Effector CD8-positive, alpha-beta T cell (primary cell): ENCODE results near the gene MTFP1.
"Not testable (repeated sequence)": the region's sequence is repeated elsewhere in the genome, so short reads cannot be mapped to it uniquely, and the experiment has no call there.

ENCODE experiments used
- DNase-seq: peaks from one replicate; lab custom pipeline; 2025; lab: John Stamatoyannopoulos, UW
- total RNA-seq, 4 experiments: gene quantifications; one replicate each; lab custom pipeline; 2026; lab: John Stamatoyannopoulos, UW

MTFP1 gene, protein sequence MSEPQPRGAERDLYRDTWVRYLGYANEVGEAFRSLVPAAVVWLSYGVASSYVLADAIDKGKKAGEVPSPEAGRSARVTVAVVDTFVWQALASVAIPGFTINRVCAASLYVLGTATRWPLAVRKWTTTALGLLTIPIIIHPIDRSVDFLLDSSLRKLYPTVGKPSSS
- 1.8 to 5.1 (median 3.6) reads per million in 4 experiments for total RNA-seq

DNA sequence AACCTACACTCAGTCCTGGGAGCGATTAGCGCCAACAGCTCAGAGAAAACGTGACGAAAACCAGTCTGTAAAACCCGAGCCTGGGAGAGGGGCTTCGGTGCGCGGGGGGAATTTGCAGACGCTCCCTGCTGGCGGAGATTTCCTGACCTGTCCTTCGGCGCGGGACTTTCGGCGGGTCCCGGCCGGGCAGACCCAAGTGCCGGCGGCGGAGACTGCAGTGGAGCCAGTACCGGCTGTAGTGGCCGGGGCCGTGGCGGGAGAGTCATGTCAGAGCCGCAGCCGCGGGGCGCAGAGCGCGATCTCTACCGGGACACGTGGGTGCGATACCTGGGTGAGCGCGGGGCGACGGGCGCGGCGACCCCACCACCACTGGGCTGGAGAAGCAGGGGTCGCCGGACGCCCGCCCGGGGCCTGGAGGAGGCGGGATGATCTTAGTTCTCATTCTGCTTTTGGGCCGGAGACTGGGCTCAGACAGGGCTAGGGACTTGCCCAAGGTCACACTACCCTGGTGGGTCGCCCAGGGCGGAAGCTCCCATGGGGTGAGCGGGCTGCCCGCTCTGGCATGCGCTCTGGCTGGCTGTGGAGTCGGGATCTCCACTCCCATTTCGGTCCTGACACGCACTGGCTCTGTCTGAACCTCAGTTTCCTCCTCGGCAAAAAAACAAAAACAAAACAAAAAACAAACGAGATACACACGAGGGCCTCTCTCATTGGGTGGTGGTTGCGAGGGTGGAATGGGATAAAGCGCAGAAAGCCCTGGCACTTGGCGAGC is at the start of gene MTFP1:
Gene MTFP1 (plus strand): TSS at position 153 of the 772 bp plus-strand sequence. CDS start 112 bp downstream, at position 265.
- no peak for DNase-seq

DNA sequence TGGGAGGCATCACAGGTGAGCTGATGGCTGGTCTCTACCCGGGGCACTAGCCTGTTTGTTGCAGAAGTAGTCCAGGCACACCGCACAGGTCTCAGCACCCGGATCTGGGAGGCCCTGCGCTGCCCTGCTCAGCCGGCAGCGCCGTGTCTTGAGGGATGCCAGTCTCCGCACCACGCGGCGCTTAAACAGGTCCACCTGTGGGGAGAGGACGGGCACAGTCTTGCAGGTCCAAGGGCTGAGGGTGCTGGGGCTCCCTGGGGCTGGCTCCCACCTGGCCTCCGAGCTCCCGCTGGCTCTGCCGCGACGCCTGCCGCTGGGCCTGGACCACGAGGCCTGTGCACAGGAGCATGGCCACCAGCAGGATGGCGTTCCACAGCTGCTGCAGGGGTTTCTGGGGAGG is 45.6 kb upstream of the MTFP1 start:
- DNase-seq: no peak

DNA sequence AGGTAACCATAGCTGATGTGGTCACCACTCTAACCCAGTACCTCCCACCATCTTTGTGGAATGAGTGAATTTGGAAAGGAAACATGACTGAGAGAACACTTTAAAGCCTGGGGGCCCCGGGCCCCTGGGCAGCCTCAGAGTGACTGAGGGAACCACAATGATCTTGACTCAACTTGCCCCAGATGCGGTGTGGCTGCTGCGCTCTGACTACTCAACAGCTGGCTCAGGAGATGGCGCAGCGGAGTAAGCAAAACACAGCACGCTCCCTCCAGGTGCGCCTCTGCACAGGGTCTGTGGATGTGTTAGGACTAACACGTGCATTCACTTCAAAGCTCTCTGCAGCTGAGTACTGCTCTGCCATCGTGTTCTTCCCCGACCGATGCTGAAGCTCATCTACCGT is 44.3 kb upstream of the MTFP1 start:
- DNase-seq: no peak

DNA sequence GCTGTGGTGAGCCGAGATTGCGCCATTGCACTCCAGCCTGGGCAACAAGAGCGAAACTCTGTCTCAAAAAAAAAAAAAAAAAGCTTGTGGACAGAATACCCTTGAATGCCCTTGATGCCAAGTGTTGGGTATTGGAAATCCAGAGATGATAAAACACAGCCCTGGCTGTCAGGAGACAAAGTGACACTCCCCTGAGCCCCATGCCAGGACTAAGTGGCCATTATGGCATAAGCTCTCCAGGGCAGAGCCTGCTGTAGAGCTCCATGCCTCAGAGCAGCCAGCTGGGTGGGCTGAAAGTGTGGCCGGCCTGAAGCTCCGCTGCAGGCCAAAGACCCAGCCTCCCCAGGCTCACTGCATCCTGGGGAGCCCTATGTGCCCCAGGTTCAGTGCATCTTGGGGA is 43.2 kb upstream of the MTFP1 start:
- DNase-seq: no peak

DNA sequence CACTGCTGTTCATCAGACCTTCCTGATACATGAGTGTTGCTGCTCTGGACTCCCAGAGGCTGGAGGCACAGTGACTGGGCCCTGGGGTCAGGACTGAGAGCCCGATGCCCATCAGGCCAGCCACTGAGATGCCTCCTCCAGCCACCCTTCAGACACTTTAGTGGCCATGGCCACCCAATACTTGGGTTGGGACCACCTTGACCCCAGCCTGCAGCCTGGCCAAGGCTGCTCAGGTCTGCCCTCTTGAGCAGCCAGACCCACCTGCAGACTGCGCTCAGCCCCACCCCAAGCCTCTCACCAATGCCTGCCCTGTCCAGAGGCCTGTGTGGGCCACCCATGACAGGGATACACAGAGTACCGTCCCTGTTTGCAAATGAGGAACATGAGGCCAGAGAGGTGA is 42.5 kb upstream of the MTFP1 start:
- no peak for DNase-seq

DNA sequence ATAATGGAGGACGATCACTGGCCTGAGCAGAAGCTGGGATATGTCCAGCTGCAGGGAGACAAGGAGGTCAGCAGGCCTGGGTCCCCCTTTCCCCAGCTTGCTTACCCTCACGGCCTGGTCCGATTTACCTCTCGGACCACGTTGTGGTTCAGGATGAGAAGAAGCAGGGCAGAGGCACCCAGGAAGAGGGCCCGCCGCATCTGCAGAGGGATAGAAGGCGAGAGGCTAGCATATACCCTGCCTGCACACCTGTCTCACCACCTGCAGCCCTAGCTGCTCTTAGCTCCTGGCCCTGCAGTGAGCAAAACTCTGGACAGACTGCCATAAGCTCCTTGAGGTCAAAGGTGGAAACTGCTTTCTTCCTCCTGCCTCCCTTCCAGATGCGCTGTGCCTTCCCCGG is 39.6 kb upstream of the MTFP1 start:
- DNase-seq: no peak

DNA sequence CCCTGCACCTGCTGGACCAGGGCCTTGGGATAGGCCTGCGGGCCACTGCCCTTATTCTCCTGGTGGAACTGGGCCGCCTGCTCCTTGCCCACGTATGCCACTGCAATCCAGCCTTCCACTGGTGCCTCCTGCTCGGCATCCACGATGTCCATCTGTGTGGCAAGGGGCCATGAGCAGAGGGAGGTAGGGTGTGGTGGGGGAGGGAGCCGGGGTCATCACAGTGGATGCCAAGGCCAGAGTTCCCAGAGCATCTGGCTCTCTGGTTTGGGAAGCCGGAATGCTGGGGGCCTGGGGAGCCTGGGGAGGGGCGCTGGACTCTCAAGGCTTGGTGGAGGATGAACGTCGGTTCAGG is 39.0 kb upstream of the MTFP1 start:
- DNase-seq: no peak

DNA sequence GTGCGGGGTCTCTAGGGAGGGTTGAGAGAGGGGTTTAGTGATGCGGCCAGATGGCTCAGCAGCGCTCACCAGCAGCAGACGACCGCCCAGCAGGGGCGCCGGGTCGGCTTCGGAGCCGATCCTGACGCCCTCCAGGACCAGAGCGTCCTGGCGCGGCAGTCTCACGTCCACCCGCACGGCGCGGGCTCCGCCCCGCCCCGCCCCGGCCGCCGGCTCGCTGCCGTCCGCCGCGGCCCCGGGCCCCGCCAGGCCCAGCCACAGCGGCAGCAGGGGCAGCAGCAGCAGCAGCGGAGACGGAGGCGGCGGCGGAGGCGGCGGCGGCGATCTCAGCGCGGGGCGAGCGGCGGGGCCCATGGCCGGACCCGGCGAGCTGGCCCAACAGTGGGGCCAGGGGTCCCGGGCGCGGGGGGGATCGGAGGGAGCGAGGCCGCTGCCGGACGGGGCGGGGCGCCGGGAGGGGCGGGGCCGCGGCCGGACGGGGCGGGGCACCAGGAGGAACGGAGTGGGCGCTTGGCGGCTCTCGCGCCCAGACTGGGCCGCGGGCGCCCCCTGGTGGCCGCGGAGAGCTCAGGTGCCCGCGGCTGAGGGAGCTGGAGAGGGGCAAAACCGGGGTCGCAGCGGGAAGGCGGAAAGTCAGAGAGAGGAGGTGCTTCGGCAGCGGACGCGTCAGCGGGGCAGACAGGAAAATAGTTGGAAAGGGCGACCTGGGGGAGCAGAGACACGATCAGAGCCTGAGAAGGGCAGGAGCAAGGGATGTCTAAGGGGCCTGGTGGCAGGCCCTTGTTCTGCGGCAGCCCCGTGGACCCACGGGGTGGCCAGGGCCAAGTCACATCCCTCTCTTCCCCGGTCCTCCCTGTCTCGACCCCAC is 38.4 kb upstream of the MTFP1 start, which contains the start of gene RNF215:
Gene RNF215 (minus strand): TSS at position 452 of the 868 bp plus-strand sequence. CDS start 98 bp downstream, at position 354.
- DNase-seq: peak; percentile 69

DNA sequence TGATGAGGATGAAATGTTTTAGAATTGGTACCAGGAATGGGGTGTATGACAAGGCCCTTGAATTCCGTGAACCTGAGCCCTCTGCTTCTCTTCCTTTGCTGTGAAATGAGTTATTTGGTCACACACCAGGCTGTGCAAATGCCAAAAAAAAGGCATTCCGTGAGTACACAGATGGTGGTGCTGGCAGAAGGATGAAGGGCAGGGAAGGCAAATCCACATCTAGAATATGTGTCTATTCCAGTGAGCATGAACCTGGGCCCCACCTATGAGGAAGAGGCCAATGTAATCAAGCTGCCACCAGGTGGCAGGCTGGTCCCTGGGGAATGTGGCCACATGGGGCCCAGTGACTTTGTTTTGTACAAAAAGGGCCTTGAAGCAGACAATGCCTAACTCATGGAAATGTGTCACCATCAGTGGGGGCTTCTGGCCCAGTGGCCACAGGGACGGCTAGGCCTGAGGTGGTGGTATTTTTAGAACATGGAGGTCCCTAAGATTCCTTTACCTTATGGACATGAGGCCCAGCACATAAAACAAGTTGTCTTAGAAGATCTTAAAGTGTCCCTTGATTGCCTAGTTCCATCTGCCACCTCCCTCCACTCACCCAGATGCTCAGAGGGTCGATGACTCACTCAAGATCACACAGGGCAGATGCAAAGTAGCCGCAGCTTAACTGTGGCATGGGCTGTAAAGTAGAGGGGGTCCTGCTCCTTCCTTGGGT is 34.4 kb upstream of the MTFP1 start:
- peak; percentile 70 for DNase-seq

DNA sequence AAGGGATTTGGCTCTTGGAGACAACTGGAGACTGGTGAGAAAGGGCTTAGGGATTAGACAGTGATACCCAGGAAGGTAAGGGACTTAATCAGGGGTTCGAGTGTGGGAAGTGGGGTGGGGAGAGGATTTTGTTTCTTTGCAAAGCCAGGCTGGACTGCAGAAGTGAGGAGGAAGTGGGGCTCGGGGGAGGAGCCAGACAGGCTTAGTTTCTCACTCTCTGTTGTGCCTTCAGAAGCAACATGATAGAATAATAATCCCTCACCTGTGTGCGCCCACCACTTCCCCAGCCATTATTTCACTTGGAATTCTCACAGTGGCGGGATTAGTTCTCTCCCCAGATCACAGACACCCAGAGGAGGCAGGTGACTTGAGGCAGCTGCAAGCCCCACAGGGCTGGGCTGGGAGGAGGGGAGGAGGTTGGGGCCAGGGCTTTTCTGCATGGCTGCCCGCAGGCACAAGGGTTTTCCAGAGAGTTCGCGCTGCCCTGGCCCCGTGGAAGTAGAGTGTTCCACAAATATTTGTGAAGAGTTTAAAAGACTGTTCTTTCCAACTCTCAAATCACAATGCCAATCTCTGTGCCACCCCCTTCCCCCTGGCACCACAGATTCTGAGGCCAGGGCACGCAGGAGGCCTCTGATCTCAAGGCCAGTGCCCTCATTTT is 32.8 kb upstream of the MTFP1 start:
- DNase-seq: no peak

DNA sequence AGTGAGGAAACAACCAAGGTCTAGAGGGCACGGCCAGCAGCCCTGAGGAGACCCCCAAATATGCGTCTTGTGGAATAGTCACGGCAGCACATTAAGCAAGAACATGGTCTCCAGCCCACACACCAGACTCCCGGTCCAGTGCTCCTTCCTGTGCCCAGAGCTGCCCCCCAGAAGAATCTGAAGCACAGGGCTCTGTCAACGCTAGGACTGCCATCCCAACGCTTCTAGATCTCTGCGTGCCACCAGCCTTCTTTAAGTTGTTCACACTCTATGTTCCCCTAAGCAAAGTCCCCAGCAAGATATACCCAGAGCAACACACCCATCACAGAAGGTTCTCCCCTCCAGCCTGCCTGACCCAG is 32.3 kb upstream of the MTFP1 start:
- no peak for DNase-seq

DNA sequence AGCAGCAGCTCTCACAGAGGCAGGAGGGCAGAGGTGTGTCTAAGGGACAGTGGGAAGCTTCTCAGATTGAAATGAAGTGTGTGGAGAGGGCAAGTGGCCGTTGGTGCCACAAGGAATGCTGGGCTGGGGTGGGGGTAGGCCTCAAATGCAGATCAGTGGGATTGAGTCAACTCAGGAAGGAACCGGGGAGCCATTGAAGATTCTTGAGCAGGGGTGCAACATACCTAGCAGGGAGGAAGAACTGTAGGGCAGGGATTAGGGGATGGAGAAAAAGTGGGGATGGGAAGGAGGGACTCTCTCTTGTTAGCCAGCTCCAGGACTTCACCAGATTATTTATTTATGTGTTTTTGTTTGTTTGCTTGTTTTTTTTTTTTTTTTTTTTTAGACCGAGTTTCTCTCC is 31.7 kb upstream of the MTFP1 start:
- no peak for DNase-seq

DNA sequence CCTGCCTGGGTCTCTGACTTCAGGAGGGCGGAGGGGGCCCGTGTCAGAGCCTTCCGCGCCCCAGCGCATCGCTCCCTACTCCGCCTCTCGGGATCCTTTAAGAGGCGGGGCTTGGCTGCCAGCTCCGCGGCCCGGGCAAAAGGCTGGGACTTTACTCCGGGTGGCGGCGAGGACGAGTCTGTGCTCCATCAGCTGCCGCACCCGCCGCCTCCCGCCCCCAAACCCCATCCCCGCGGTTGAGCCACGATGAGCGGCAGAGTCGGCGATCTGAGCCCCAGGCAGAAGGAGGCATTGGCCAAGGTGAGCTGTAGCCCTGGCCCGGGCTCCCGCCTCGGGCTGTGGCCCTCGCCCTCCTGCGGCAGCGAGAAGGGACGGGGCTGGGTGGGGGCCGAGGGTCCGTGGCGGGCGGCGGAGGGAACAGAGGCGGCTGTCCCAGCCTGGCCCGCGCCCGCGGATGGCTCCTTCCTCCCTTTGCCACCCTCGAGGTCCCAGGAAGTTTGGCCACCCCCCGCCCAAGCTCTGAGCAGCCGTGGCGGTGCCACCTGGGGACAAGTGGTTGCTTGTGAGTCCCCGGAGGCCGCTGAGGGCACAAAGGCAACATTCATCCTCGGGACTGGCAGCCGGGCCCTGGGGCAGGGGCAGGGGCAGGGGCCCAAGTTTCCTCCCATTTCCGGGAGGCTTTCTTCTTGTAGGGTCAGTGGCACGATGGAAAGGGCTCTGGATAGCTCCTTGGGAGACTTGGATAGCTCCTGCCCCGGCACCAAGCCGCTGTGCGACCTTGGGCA is 28.5 kb upstream of the MTFP1 start, which contains the start of gene SEC14L2:
Gene SEC14L2 (plus strand): TSS at position 148 of the 785 bp plus-strand sequence. CDS start 99 bp downstream, at position 247.
- DNase-seq: peak; percentile 50

DNA sequence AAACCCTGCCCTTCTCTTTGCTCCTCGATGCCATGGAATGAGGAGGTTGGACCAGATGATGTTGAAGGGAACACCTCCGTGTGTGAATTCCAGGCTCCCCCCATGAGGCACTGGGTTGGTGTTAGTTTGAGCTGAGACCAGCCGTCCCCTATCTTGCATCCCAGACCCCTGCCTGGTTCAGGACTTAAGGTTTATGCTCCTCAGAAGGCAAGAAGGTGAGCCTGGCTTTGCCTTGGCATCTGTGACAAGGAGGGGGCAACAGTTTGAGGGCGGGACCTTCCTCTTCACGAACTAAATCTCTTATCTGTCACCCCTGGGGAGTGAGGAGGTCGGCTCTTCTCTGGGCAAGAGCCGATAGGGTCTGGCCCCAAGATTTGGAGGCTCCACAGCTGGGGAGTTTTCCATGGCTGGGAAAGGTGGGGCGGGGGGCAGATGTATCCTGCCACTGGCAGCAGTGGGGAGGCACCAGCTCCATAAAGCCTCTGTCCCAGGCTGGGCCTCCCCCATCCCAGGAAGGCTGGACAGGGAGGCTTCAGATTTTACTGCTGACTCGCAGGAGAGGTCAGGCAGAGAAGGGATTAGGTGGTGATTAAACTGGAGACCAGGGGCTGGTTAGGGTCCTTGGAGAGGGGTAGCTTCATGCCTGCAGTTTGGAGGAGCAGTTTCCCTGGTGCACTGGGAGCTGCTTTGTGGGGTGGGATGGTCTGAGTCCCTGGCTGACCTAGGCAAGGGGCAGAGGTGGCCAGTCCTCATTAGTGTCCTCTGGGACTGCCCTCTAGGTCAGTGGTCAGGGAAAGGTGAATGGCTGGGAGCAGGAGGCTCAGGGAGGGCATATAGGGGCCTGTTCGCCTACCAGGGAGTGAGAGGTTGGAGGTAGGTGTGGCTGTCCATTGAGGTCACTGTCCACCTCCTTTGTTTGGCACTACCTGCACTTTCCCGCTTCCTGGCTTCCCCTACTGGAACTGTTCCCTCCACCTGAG is 27.6 kb upstream of the MTFP1 start:
- DNase-seq: no peak

DNA sequence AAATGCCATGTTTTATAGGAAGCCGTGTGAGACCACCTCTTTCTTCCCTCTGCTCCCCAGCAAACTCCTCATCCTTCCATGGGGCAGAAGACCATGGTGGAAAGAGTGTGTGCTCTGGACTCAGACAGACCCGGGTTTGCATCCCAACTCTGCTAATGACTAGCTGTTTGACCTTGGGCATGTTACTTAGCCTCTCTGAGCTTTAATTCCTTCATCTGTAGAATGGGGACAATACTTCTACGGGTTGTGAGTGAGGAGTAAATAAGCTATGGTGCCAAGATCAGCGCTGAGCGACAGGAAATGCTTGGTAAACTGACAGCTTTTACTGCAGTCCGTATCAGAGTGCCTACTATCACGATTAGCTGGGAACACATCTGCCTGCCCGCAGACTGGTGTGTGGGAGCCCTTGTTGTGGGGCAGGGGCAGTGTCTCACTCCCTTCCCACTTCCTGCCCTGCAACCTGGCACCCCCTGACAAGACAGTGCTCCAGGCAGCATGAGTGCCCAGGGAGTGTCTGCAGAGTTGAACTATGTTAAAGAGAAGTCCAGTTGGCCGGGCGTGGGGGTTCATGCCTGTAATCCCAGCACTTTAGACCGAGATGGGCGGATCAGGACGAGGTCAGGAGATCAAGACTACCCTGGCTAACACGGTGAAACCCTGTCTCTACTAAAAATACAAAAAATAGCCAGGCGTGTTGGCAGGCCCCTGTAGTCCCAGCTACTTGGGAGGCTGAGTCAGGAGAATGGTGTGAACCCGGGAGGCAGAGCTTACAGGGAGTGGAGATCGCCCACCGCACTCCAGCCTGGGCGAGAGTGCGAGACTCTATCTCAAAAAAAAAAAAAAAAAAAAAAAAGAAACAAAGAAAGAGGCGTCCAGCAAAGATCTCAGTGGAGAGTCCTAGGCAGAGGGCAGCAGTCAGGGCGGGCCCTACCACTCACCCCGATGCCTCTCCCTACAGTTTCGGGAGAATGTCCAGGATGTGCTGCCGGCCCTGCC is 26.6 kb upstream of the MTFP1 start:
- no peak for DNase-seq

DNA sequence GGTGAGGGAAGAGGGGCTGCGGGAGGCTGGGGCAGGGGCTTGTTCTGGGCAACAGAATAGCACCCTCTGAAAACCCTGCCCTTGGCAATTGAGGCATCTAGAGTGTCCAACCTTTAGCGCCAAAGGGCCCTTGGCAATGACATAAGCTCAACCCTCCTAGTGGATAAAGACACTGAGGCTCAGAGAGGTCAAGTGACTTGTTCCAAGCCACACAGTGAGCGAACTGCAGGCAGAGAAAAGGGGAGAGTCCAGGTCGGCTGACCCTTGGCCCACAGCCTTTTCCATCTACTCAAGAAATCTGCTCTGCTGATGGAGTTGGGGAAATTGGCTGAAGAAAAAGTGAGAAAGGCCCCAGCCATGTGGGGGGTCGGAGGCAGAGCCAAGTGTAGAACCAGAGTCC is 25.9 kb upstream of the MTFP1 start:
- DNase-seq: no peak

DNA sequence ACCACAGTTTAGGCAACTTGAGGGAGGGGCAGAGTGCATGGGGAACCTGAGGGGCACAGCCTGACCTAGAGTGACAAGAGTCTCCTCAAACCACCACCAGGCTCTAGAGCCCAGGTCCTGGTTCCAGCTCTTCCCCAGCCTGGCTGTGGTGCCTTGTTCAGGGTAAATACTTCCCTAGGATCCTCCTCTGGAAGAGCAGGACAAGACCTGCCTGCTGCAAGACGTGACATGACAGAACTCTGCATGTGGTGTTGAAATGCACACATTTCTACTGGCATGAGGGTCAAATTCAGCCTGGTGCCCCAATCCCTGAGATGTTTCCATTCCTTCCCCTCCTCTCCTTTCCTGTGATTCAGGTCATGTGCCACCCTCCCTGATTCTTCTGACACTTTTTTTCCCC is 25.4 kb upstream of the MTFP1 start:
- no peak for DNase-seq

DNA sequence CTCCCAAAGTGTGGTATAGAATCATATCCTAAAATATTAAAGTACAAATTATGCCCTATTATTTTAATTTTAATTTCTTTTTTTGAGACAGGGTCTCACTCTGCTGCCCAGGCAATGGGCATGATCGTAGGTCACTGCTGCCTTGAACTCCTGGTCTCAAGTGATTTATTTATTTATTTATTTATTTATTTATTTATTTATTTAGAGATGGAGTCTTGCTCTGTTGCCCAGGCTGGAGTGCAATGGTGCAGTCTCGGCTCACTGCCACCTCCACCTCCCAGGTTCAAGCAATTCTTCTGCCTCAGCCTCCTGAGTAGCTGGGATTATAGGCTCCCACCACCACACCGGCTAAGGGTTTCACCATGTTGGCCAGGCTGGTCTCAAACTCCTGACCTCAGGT is 24.5 kb upstream of the MTFP1 start:
- DNase-seq: not testable (repeated sequence)
